Heart right ventricle (tissue), 16 donors: Measurements from ENCODE around the gene ECD. TPM values are rescaled to one million over a fixed set of nuclear protein-coding genes. Genes with fewer than 3 reads are reported as not detected.
A peak's percentile ranks its signal among the peaks of the same experiment; 100 is the strongest.

Experiments used
- ATAC-seq, 8 donors: fragments of 200-7000 bp; cut with Tn5 transposase; one replicate each; pipeline ENCODE4 v1.9.1; 2020; ENCODE audit warnings: mild to moderate bottlenecking in 8 of 8, moderate library complexity in 8 of 8, moderate number of reproducible peaks in 1 of 8
- DNase-seq, 2 donors: peaks; one replicate each; pipeline ENCODE4 v3.0.0-alpha.2; 2020
- H3K27ac ChIP-seq, 10 donors: fragments of 200-600 bp; sonication (generic) in 2 of 10; one replicate each; pipeline versions ENCODE4 v1.5.0 to v1.8.0; 2020 to 2022; ENCODE audit warnings: mild to moderate bottlenecking in 3 of 10
- H3K27me3 ChIP-seq, 7 donors: fragments of 200-600 bp; one replicate each; pipeline ENCODE4 v1.8.0; 2021 to 2022; ENCODE audit warnings: mild to moderate bottlenecking in 2 of 7
- H3K36me3 ChIP-seq, 9 donors: fragments of 200-600 bp; sonication (generic) in 1 of 9; one replicate each; pipeline versions ENCODE4 v1.5.0 to v1.8.0; 2020 to 2022; ENCODE audit warnings: mild to moderate bottlenecking in 2 of 9
- H3K4me1 ChIP-seq, 9 donors: fragments of 200-600 bp; sonication (generic) in 1 of 9; one replicate each; pipeline versions ENCODE4 v1.5.0 to v1.8.0; 2020 to 2022; ENCODE audit warnings: mild to moderate bottlenecking in 4 of 9
- H3K4me3 ChIP-seq, 10 donors: fragments of 200-600 bp; sonication (generic) in 2 of 10; one replicate each; pipeline versions ENCODE4 v1.5.0 to v1.8.0; 2020 to 2022; ENCODE audit warnings: mild to moderate bottlenecking in 7 of 10, moderate library complexity in 2 of 10
- H3K9me3 ChIP-seq, 11 donors: fragments of 200-600 bp in 10 of 11; sonication (generic) in 2 of 11; one replicate each; pipeline versions ENCODE4 v1.5.0 to v1.8.0; 2013 to 2022; ENCODE audit warnings: mild to moderate bottlenecking in 2 of 11, control low read depth in 1 of 11, moderate library complexity in 1 of 11
- WGBS, 2 donors: extraction: QIAGEN DNeasy Blood & Tissue Kit; methylation state at CpG; one replicate each; pipeline ENCODE4 v1.1.7; 2013; ENCODE audit warnings: inconsistent platforms in 1 of 2; 5-methylcytosine and 5-hydroxymethylcytosine counted together
- intact Hi-C, 10 donors: fragments of 100-400 bp; cut with DNase I; formaldehyde crosslinking; loops; one replicate each; pipeline versions ENCODE4 v1.11.1 to v1.14.2; 2022
- polyA plus RNA-seq, 2 donors: library from polyadenylated mRNA; stranded (reverse); fragments of 200-250 nt; gene quantifications; one replicate each; pipeline ENCODE4 v1.2.3, GENCODE V29; 2013
- total RNA-seq, 10 donors: library from RNA; stranded (reverse); fragmentation: NEBNext Ultra II Directional in 3 of 10; extraction: Animal tissue kit (Norgen Biotek cat#: 25700) in 3 of 10; gene quantifications; one replicate each; pipeline versions ENCODE4 v1.2.1 to v1.2.4, GENCODE V29; 2021 to 2023
- TF ChIP-seq, protein P1 (sequence below), 9 donors: fragments of 200-600 bp; sonication (generic) in 2 of 9; IDR thresholded peaks; one replicate each; pipeline versions ENCODE4 v1.5.0 to v1.8.0; 2021 to 2022; ENCODE audit warnings: antibody characterized with exemption in 9 of 9, mild to moderate bottlenecking in 5 of 9, moderate library complexity in 1 of 9
- donor health status: Arrhythmogenic right ventricular cardiomyopathy.
- donor health status: ischemic (EF 13 %, LVEDD 7.1; RV severe dilation, severe dysfunction).
- donor health status: healthy with polysubstance abuse.
- donor health status: DM: no; HTN: yes; CAD: no.
- donor health status: DM: no; HTN: no; CAD: no.
- donor health status: ischemic (EF 25% LVEDD 6.9; RV normal size, moderate dysfunction).
- donor health status: ischemic (EF 25% LVEDD 5.7; RV mildly dilated, moderate dysfunction).
- donor health status: healthy.
- donor health status: DM: yes; HTN: yes; CAD: no.
- donor health status: Ischemic cardiomyopathy.
- donor health status: ischemic (EF 35%, LVEDD 5.7; RV mildly dilated, moderate dysfunction).
- donor health status: nonischemic (EF 11% LVEDD 7.7; RV severe dilation, severe dysfunction).
- donor health status: DM: yes; HTN: yes; CAD: no.
- donor health status: PGD.
- donor health status: ischemic (EF 29% LVEDD 5.4; RV normal size, mild dysfunction).
- donor health status: nonischemic (EF 23%, LVEDD 6.1; RV moderate dilation, normal function).

The ECD gene
- total and polyA plus RNA-seq, 12 donors, result 5.8 to 22.9 (median 18.2) TPM

DNA sequence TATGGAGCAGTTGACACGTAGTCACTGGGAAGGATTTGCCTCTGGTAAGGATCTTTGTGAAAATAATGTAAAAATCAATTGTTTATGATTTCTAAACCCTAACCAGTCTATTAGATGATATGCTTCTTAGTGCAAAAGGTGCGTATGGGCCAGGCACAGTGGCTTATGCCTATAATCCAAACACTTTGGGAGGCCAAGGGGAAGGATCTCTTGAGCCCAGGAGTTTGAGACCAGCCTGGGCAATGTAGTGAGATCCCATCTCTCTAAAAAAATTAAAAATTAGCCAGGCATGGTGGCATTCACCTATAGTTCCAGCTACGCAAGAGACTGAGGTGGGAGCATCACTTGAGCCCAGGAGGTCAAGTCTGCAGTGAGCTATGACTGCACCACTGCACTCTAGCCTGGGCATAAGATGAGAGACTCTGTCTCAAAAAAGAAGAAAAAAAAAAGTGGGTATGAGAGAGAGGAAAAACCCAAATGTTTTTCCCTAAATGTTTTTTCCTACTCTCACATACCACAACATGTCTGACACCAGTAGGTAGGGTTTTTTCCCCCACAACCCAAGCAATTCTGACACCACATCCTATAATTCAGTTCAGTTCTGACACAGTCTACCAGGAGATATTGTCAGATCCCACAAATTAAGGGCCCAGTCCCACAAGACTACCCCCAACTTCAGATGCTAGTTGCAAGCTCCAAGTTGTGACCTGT lies 42.7 kb upstream of the ECD start:
- TF ChIP-seq, protein P1, sequence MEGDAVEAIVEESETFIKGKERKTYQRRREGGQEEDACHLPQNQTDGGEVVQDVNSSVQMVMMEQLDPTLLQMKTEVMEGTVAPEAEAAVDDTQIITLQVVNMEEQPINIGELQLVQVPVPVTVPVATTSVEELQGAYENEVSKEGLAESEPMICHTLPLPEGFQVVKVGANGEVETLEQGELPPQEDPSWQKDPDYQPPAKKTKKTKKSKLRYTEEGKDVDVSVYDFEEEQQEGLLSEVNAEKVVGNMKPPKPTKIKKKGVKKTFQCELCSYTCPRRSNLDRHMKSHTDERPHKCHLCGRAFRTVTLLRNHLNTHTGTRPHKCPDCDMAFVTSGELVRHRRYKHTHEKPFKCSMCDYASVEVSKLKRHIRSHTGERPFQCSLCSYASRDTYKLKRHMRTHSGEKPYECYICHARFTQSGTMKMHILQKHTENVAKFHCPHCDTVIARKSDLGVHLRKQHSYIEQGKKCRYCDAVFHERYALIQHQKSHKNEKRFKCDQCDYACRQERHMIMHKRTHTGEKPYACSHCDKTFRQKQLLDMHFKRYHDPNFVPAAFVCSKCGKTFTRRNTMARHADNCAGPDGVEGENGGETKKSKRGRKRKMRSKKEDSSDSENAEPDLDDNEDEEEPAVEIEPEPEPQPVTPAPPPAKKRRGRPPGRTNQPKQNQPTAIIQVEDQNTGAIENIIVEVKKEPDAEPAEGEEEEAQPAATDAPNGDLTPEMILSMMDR (IDR thresholded peaks at IDR 0.05), result no peak
- H3K9me3 ChIP-seq, result no peaks in the 10 kb centered on the region
- no peak overlapping the region for H3K4me3 ChIP-seq
- H3K27me3 ChIP-seq, result no peaks in the 10 kb centered on the region
- DNase-seq, result no peak
- H3K36me3 ChIP-seq, result peaks cover 0 to 54% (median 0%) of the 10 kb centered on the region in 9 donors
- H3K4me1 ChIP-seq, result peaks cover 0 to 5% (median 0%) of the 10 kb centered on the region in 9 donors
- 94 to 99% methylated on average over 3 of the region's 3 CpGs for WGBS, 2 donors
- intact Hi-C loops, result no loop called here
- ATAC-seq, result no peak
- no peak overlapping the region for H3K27ac ChIP-seq

GRCh38 chr10:73209705-73210104 lies 41.9 kb upstream of the ECD start:
- no peak for DNase-seq
- intact Hi-C loops, result no loop called here

DNA sequence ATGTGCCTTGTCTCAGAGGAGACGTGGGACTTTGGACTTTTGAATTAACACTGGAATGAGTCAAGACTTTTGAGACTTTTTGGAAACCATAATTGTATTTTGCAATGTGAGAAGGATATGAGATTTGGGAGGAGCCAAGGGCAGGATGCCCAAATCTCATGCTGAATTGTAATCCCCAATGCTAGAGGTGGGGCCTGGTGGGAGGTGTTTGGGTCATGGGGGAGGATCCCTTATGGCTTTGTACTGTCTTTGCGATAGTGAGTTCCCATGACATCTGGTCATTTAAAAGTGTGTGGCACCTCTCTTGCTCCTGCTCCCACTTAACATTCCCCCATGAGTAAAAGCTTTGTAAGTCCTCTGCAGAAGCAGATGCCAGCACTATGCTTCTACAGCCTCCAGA lies 40.1 kb upstream of the ECD start:
- peak in 5 of 8 donors; percentile 27 to 69 (median 49) for ATAC-seq
- peak overlapping the region in 2 of 10 donors; percentile 33 to 50 for H3K27ac ChIP-seq
- no peaks in the 10 kb centered on the region for H3K9me3 ChIP-seq
- DNase-seq, result no peak
- TF ChIP-seq, protein P1 (IDR thresholded peaks at IDR 0.05), result no peak
- 65 to 84% methylated on average over 2 of the region's 2 CpGs for WGBS, 2 donors
- H3K36me3 ChIP-seq, result peaks cover 0 to 53% (median 0%) of the 10 kb centered on the region in 9 donors
- intact Hi-C loops, result no loop called here
- no peaks in the 10 kb centered on the region for H3K27me3 ChIP-seq
- no peak overlapping the region for H3K4me3 ChIP-seq
- H3K4me1 ChIP-seq, result peaks cover 0 to 5% (median 0%) of the 10 kb centered on the region in 9 donors

More at GRCh38 chr10:73209705-73210104, 41.9 kb upstream of the ECD start:
- ATAC-seq, result no peak
- peaks cover 0 to 5% (median 0%) of the 10 kb centered on the region in 9 donors for H3K4me1 ChIP-seq
- no peak overlapping the region for H3K27ac ChIP-seq
- H3K27me3 ChIP-seq, result no peaks in the 10 kb centered on the region
- TF ChIP-seq, protein P1 (IDR thresholded peaks at IDR 0.05), result no peak
- peaks cover 0 to 54% (median 0%) of the 10 kb centered on the region in 9 donors for H3K36me3 ChIP-seq
- H3K4me3 ChIP-seq, result no peak overlapping the region
- WGBS, 2 donors, result 74 to 79% methylated on average over 1 of the region's 1 CpG
- H3K9me3 ChIP-seq, result no peaks in the 10 kb centered on the region

DNA sequence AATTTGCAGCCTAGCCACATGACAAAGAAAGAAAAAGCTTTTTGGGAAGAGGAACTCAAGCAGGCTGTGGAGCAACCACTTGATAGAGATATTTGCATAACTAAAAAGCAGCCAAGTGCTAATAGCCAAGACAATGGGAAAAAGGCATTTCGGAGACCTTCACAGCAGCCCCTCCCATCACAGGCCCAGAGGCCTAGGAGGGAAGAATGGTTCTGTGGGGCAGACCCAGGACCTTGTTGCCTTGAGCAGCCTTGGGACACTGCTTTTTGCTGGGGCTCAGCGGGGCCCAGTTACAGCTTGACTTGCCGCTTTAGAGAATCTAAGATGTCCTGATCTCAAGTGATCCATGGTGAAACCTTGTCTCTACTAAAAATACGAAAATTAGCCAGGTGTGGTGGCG lies 38.6 kb upstream of the ECD start:
- Histone ChIP-seq H3K36me3 (peaks cover 0 to 50% (median 0%) of the 10 kb centered on the region in 9 donors), H3K4me3 (no peak overlapping the region), H3K27me3 (no peaks in the 10 kb centered on the region), H3K4me1 (peaks cover 0 to 5% (median 0%) of the 10 kb centered on the region in 9 donors), H3K27ac (no peak overlapping the region), H3K9me3 (no peaks in the 10 kb centered on the region)
- TF ChIP-seq, protein P1 (IDR thresholded peaks at IDR 0.05), result no peak
- ATAC-seq (no peak), DNase-seq (no peak)
- intact Hi-C loops, result no loop called here
- 98% methylated on average over 5 of the region's 5 CpGs for WGBS, 2 donors
